H1 (cell line): Measurements from ENCODE around the gene DPH1.

Experiments
- CHD7 ChIP-seq: fragments of 300-600 bp; sonication (generic); IDR thresholded peaks from 2 replicates; pipeline ENCODE4 v1.7.1; 2012; ENCODE audit warnings: low read length, moderate library complexity, mild to moderate bottlenecking, inconsistent platforms; ENCODE audit not compliant: insufficient replicate concordance
- EP300 ChIP-seq, 2 experiments: IDR thresholded peaks; 1 replicate in 1 of 2; 2 replicates in 1 of 2; pipeline ENCODE4 v1.6.1; 2011 to 2012; ENCODE audit warnings: low read depth in 2 of 2, low read length in 2 of 2, mild to moderate bottlenecking in 2 of 2, borderline replicate concordance in 1 of 2, inconsistent platforms in 1 of 2, moderate library complexity in 1 of 2
- JUN ChIP-seq: IDR thresholded peaks from 2 replicates; pipeline ENCODE4 v1.6.1; 2011; ENCODE audit warnings: low read depth, mild to moderate bottlenecking, improper control_type of control experiment, low read length
- POLR2A ChIP-seq, 2 experiments: IDR thresholded peaks; 1 replicate in 1 of 2; 2 replicates in 1 of 2; pipeline ENCODE4 v1.6.1; 2011; ENCODE audit warnings: low read depth in 2 of 2, low read length in 2 of 2, mild to moderate bottlenecking in 2 of 2; ENCODE audit errors: control extremely low read depth in 1 of 2
- POLR2AphosphoS5 ChIP-seq: IDR thresholded peaks from 2 replicates; pipeline ENCODE4 v1.6.1; 2011; ENCODE audit warnings: low read depth, low read length
- RNF2 ChIP-seq: fragments of 200-900, 300-1000 bp; sonication (generic); IDR thresholded peaks from 2 replicates; pipeline ENCODE4 v1.7.1; 2016; ENCODE audit warnings: borderline replicate concordance, low read depth, mild to moderate bottlenecking, antibody characterized with exemption, low read length; ENCODE audit not compliant: poor library complexity, severe bottlenecking; ENCODE audit errors: missing control alignments
- RXRA ChIP-seq: IDR thresholded peaks from 2 replicates; pipeline ENCODE4 v1.6.1; 2011; ENCODE audit warnings: low read depth, mild to moderate bottlenecking, low read length, moderate library complexity; ENCODE audit not compliant: insufficient read depth
- TAF1 ChIP-seq: IDR thresholded peaks from 2 replicates; pipeline ENCODE4 v1.6.1; 2011; ENCODE audit warnings: mild to moderate bottlenecking, low read depth, low read length
- TEAD4 ChIP-seq: IDR thresholded peaks from 2 replicates; pipeline ENCODE4 v1.6.1; 2012; ENCODE audit warnings: low read depth, low read length, inconsistent platforms, mixed read lengths

- TF ChIP-seq JUN (no peak), TEAD4 (no peak), POLR2A (IDR thresholded peaks at IDR 0.05; ENCODE audit: control extremely low read depth in 1 of 2, low read depth in 2 of 2, low read length in 2 of 2) (no peak), TAF1 (no peak), RXRA (no peak), CHD7 (no peak), EP300 (IDR thresholded peaks at IDR 0.05; ENCODE audit: borderline replicate concordance in 1 of 2, low read depth in 2 of 2, low read length in 2 of 2) (no peak), RNF2 (no peak), POLR2AphosphoS5 (no peak)
These were observed 25.5 kb upstream of the DPH1 start for GRCh38 chr17:2004435-2004952.
